GM21737 (cell line): ENCODE data around the gene POLR1B.

Experiments used
- ATAC-seq: cut with Tn5 transposase; IDR thresholded peaks from one replicate; pipeline ENCODE4 v1.9.1; 2021; ENCODE audit warnings: mild to moderate bottlenecking, moderate library complexity; ENCODE audit not compliant: unreplicated experiment

The POLR1B gene

GRCh38 chr2:112539306-112539705 lies 3.0 kb upstream of the POLR1B start:
- no peak for ATAC-seq

- no peak for ATAC-seq
Observed at GRCh38 chr2:112540906-112541305, 1.4 kb upstream of the POLR1B start.

- peak; percentile 52 for ATAC-seq
Observed at GRCh38 chr2:112541315-112542122, 746 bp upstream of the POLR1B start.

- ATAC-seq: peak; percentile 4
Observed at GRCh38 chr2:112542984-112543661, 858 bp downstream of the POLR1B start.

- ATAC-seq: no peak
Observed at GRCh38 chr2:112547333-112547732, 5.1 kb downstream of the POLR1B start.

GRCh38 chr2:112548980-112549379 lies 6.7 kb downstream of the POLR1B start:
- ATAC-seq: no peak

- ATAC-seq: peak; percentile 60
Observed at GRCh38 chr2:112566104-112566503, 23.8 kb downstream of the POLR1B start.

- peak; percentile 32 for ATAC-seq
Observed at GRCh38 chr2:112566508-112566907, 24.2 kb downstream of the POLR1B start.

- no peak for ATAC-seq
Observed at GRCh38 chr2:112572005-112572404, 29.7 kb downstream of the POLR1B start.

GRCh38 chr2:112577756-112578155 lies 35.5 kb downstream of the POLR1B start:
- ATAC-seq: no peak

GRCh38 chr2:112579241-112579640 lies 37.0 kb downstream of the POLR1B start:
- no peak for ATAC-seq

GRCh38 chr2:112580084-112580483 lies 37.8 kb downstream of the POLR1B start:
- ATAC-seq: no peak

GRCh38 chr2:112582314-112582746 lies 40.1 kb downstream of the POLR1B start:
- no peak for ATAC-seq

- no peak for ATAC-seq
Observed at GRCh38 chr2:112583497-112584133, 41.4 kb downstream of the POLR1B start.

GRCh38 chr2:112584134-112584890 lies 42.0 kb downstream of the POLR1B start, which contains the start of gene CHCHD5:
Gene CHCHD5, plus strand, starts transcription at chr2:112584609. Its CDS starts 39 bp downstream, at chr2:112584648.
- ATAC-seq: peak; percentile 76

GRCh38 chr2:112584891-112585250 lies 42.6 kb downstream of the POLR1B start:
- no peak for ATAC-seq

- ATAC-seq: no peak
Observed at GRCh38 chr2:112585400-112585799, 43.1 kb downstream of the POLR1B start.

GRCh38 chr2:112585873-112586464 lies 43.7 kb downstream of the POLR1B start:
- ATAC-seq: no peak

- ATAC-seq: no peak
Observed at GRCh38 chr2:112588611-112589045, 46.4 kb downstream of the POLR1B start.

GRCh38 chr2:112591413-112591812 lies 49.1 kb downstream of the POLR1B start:
- no peak for ATAC-seq

- no peak for ATAC-seq
Observed at GRCh38 chr2:112593736-112594135, 51.5 kb downstream of the POLR1B start.
